Femur (tissue), 1 donor: ENCODE measurements around the gene PLK2.

ENCODE experiments used
- DNase-seq: peaks from one replicate; pipeline ENCODE4 v3.0.0-alpha.2; 2017

Gene PLK2

GRCh38 chr5:58460002-58460731 is at the start of gene PLK2:
TSS of gene PLK2 (minus strand) at chr5:58460086. CDS start at chr5:58459959, 127 bp downstream.
- DNase-seq: peak; percentile 96

GRCh38 chr5:58507715-58508114 is 47.8 kb upstream of the PLK2 start:
- DNase-seq: no peak

- DNase-seq: no peak
Observed at GRCh38 chr5:58505971-58506640, 46.2 kb upstream of the PLK2 start.

- DNase-seq: no peak
Observed at GRCh38 chr5:58505502-58505901, 45.6 kb upstream of the PLK2 start.

- no peak for DNase-seq
Observed at GRCh38 chr5:58504766-58505165, 44.9 kb upstream of the PLK2 start.

GRCh38 chr5:58503390-58504046 is 43.6 kb upstream of the PLK2 start:
- DNase-seq: no peak

- DNase-seq: no peak
Observed at GRCh38 chr5:58501778-58502417, 42.0 kb upstream of the PLK2 start.

- no peak for DNase-seq
Observed at GRCh38 chr5:58499941-58500340, 40.1 kb upstream of the PLK2 start.

- no peak for DNase-seq
Observed at GRCh38 chr5:58499231-58499630, 39.3 kb upstream of the PLK2 start.

GRCh38 chr5:58498340-58498942 is 38.6 kb upstream of the PLK2 start:
- peak; percentile 38 for DNase-seq

- DNase-seq: no peak
Observed at GRCh38 chr5:58497921-58498320, 38.0 kb upstream of the PLK2 start.

GRCh38 chr5:58497386-58497785 is 37.5 kb upstream of the PLK2 start:
- DNase-seq: no peak

GRCh38 chr5:58496488-58496887 is 36.6 kb upstream of the PLK2 start:
- no peak for DNase-seq

GRCh38 chr5:58493141-58493540 is 33.3 kb upstream of the PLK2 start:
- no peak for DNase-seq

GRCh38 chr5:58491216-58491892 is 31.5 kb upstream of the PLK2 start, which contains the start of gene GAPT:
TSS of gene GAPT (plus strand) at chr5:58491435. CDS start at chr5:58494537, 3,102 bp downstream.
- no peak for DNase-seq

- DNase-seq: no peak
Observed at GRCh38 chr5:58490402-58491050, 30.6 kb upstream of the PLK2 start.

GRCh38 chr5:58486290-58486689 is 26.4 kb upstream of the PLK2 start:
- DNase-seq: no peak

- DNase-seq: no peak
Observed at GRCh38 chr5:58484505-58484904, 24.6 kb upstream of the PLK2 start.

GRCh38 chr5:58482536-58482935 is 22.6 kb upstream of the PLK2 start:
- no peak for DNase-seq

- DNase-seq: no peak
Observed at GRCh38 chr5:58481828-58482227, 21.9 kb upstream of the PLK2 start.

- no peak for DNase-seq
Observed at GRCh38 chr5:58481066-58481676, 21.3 kb upstream of the PLK2 start.
